Measurements from ENCODE around the gene TNFRSF8. TPM values are rescaled to one million over a fixed set of nuclear protein-coding genes. Genes with fewer than 3 reads are reported as not detected.

Gene TNFRSF8
- total RNA-seq, 1 donor from 2014 or later = not detected

DNA sequence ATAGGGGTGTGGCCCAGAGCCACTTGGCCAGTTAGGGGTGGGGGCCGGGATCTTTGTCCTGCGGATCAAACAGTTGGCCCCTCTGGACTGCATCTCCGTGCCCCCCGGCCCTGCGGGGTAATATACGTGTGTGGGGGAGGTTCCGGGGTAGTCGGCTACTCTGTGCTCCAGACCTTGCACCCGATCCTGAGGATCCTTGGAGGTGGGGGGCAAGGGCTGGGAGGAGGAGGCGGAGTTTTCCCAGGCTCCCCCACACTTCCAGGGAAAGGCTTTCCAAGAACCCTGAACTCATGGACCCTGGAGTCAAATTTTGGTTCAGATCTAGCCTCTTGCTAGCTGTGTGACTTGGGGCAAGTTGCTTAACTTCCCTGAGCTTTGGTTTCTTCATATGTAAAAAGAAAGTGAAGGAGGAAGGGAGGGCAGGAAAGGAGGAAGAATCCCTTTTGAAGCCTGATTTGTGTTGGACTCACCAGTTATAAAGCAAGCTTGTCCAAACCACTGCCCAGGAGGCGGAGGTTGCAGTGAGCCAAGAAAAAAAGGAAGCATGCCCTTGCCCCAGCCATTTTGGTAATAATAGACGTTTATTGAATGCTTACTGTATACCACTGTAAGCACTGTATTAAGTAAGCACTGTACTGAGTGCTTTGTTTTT, 43.1 kb upstream of the TNFRSF8 start:
- peaks cover 9% of the 10 kb centered on the region for H3K36me3 ChIP-seq (ENCODE audit: control insufficient read depth, insufficient read depth, low read length)
- H3K27me3 ChIP-seq (ENCODE audit: control insufficient read depth, insufficient read depth, low read length) = no peaks in the 10 kb centered on the region
- TF ChIP-seq CTCF (IDR thresholded peaks at IDR 0.05; ENCODE audit: insufficient read depth, low read length, severe bottlenecking) = no peak
- no peak for FAIRE-seq
- peak overlapping the region; percentile 95 for H3K4me3 ChIP-seq (ENCODE audit: low read depth, low read length)
- DNase-seq (ENCODE audit: low read depth) = no peak

DNA sequence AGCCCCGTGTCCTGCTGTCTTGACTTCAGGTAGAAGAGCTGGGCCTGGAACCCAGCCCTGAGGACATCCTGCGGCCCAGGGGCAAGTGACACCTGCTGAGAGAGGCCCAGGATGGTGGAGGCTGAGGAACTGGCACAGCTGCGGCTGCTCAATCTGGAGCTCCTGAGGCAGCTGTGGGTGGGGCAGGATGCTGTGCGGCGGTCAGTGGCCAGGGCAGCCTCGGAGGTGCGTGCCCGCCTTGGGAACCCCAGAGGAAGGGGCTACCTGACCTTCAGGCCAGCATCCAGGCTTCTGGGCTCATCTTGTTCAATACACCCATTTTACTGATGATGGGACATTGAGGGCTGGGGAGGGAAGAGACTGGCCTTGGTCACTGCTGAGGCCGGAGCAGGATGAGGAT, 41.5 kb upstream of the TNFRSF8 start:
- no peak for FAIRE-seq
- Histone ChIP-seq H3K36me3 (ENCODE audit: control insufficient read depth, insufficient read depth, low read length) (peaks cover 11% of the 10 kb centered on the region), H3K4me3 (ENCODE audit: low read depth, low read length) (no peak overlapping the region), H3K27me3 (ENCODE audit: control insufficient read depth, insufficient read depth, low read length) (no peaks in the 10 kb centered on the region)
- no peak for DNase-seq (ENCODE audit: low read depth)
- no peak for TF ChIP-seq CTCF (IDR thresholded peaks at IDR 0.05; ENCODE audit: insufficient read depth, low read length, severe bottlenecking)

DNA sequence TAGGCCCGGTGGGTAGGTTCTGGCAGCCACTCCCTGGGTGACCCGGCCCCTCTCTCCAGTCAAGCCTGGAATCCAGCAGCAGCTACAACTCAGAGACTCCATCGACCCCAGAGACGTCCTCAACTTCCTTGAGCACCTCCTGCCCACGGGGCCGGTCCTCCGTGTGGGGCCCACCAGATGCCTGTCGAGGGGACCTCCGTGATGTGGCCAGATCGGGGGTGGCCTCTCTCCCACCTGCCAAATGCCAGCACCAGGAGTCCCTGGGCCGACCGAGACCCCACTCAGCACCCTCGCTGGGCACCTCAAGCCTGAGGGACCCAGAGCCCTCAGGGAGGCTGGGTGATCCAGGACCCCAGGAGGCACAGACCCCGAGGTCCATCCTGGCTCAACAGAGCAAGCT, 41.1 kb upstream of the TNFRSF8 start:
- Histone ChIP-seq H3K27me3 (ENCODE audit: control insufficient read depth, insufficient read depth, low read length) (no peaks in the 10 kb centered on the region), H3K36me3 (ENCODE audit: control insufficient read depth, insufficient read depth, low read length) (peaks cover 12% of the 10 kb centered on the region), H3K4me3 (ENCODE audit: low read depth, low read length) (no peak overlapping the region)
- no peak for TF ChIP-seq CTCF (IDR thresholded peaks at IDR 0.05; ENCODE audit: insufficient read depth, low read length, severe bottlenecking)
- no peak for FAIRE-seq
- no peak for DNase-seq (ENCODE audit: low read depth)

DNA sequence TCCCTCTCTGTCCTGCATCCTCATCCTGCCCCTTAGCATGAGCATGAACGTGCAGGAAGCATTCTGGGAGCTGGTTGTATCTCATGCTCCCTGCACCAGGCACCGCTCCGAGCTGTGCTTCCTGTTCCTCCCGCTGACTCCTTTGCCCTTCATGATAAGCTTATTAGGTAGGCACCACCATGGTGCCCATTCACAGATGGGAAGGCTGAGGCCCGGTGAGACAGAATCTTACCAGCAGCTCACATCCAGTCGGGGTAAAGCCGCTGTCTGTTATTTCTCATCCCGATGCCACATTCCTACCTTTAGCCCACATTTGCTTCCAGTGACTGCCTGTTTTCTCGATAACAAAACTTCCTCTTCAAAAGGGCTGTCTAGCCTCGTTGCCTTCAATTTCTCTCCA, 36.5 kb upstream of the TNFRSF8 start:
- H3K27me3 ChIP-seq (ENCODE audit: control insufficient read depth, insufficient read depth, low read length) = no peaks in the 10 kb centered on the region
- H3K36me3 ChIP-seq (ENCODE audit: control insufficient read depth, insufficient read depth, low read length) = peaks cover 26% of the 10 kb centered on the region
- no peak overlapping the region for H3K4me3 ChIP-seq (ENCODE audit: low read depth, low read length)
- DNase-seq (ENCODE audit: low read depth) (no peak), FAIRE-seq (peak; percentile 7)
- TF ChIP-seq CTCF (IDR thresholded peaks at IDR 0.05; ENCODE audit: insufficient read depth, low read length, severe bottlenecking) = no peak

- FAIRE-seq (no peak), DNase-seq (ENCODE audit: low read depth) (no peak)
- H3K27me3 ChIP-seq (ENCODE audit: control insufficient read depth, insufficient read depth, low read length) = no peaks in the 10 kb centered on the region
- no peak for TF ChIP-seq CTCF (IDR thresholded peaks at IDR 0.05; ENCODE audit: insufficient read depth, low read length, severe bottlenecking)
- peaks cover 18% of the 10 kb centered on the region for H3K36me3 ChIP-seq (ENCODE audit: control insufficient read depth, insufficient read depth, low read length)
- no peak overlapping the region for H3K4me3 ChIP-seq (ENCODE audit: low read depth, low read length)
These were observed 34.9 kb upstream of the TNFRSF8 start for GRCh38 chr1:12028248-12028647.

DNA sequence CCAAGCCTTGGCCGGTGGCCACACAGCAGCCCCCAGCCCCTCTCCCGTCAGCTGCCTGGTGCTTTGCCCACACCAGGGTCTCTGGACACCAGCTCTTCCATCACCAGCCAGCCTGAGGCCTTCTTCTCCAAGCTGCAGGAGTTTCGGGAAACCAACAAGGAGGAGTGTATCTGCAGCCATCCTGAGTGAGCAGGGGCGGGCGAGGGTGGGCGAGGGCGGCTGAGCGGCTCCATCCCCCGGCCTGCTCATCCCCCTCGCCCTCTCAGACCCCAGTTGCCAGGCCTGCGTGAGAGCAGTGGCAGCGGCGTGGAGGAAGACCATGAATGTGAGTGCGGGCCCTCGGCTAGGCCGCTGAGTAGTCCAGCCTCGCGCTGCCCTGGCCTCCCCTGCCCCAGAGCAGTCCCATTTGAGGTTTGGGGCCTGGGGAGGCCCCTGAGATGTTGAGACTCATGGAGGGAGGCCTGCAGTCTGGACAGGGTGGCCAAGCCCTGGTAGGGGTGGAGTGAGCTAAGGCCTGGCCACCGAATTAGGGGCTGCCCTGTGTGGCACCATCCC, 34.1 kb upstream of the TNFRSF8 start:
- Histone ChIP-seq H3K4me3 (ENCODE audit: low read depth, low read length) (no peak overlapping the region), H3K27me3 (ENCODE audit: control insufficient read depth, insufficient read depth, low read length) (no peaks in the 10 kb centered on the region), H3K36me3 (ENCODE audit: control insufficient read depth, insufficient read depth, low read length) (peaks cover 16% of the 10 kb centered on the region)
- DNase-seq (ENCODE audit: low read depth) = no peak
- no peak for FAIRE-seq
- TF ChIP-seq CTCF (IDR thresholded peaks at IDR 0.05; ENCODE audit: insufficient read depth, low read length, severe bottlenecking) = no peak
